ENCODE measurements around the gene ABCC6. TPM values are rescaled to one million over a fixed set of nuclear protein-coding genes. Genes with fewer than 3 reads are reported as not detected.

ABCC6 gene
- total RNA-seq, 1 experiment from 2014 or later = 2.7 TPM

DNA sequence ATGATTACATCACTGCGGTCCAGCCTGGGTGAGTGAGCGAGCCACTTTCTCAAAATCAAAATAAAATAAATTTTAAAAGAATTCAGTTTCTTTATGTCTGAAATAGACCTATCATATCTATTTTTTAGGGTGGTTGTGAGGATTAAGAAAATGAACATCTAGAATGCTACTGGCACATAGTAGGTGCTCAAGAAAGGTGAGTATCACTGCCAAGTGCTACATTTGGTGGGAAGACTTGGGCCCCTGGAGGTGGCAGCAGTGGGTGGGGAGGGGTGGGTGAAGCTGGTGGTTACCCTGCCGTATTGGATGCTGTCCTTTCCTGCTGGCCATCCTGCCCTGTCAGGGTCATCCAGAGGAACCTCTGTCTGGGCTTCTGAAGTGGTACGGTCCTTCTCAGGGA lies 50.3 kb downstream of the ABCC6 start (continued):
- TF ChIP-seq, protein P1, sequence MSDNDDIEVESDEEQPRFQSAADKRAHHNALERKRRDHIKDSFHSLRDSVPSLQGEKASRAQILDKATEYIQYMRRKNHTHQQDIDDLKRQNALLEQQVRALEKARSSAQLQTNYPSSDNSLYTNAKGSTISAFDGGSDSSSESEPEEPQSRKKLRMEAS (IDR thresholded peaks at IDR 0.05) = no peak
- TF ChIP-seq POLR2A (IDR thresholded peaks at IDR 0.05; ENCODE audit: borderline replicate concordance, extremely low read depth, insufficient read depth, insufficient read length) = no peak
- no peak for TF ChIP-seq ELF1 (IDR thresholded peaks at IDR 0.05; ENCODE audit: borderline replicate concordance, low read depth)
- TF ChIP-seq SIN3A (IDR thresholded peaks at IDR 0.05; ENCODE audit: low read depth) = no peak

DNA sequence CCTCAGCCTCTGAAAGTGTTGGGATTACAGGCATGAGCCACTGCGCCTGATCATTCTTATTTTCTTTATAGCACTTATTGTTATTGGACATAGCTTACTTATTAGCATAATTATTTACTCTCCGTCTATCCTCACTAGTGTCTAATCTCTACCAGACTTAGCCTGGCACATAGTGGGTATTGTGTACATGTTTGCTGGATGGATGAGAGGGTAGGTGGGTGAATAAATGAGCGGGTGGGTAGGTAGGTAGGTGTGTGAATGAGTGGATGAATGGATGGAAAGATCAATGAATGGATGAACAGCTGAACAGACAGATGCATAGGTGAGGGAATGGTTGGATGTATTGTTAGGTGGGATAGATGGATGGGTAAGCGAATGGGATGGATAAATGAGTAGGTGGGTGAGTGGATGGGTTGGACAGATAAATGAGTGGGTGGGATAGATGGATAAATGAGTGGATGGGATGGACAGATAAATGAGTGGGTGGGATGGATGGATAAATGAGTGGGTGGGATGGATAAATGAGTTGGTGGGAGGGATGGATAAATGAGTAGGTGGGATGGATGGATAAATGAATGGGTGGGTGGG lies 51.9 kb downstream of the ABCC6 start:
- Histone ChIP-seq H3K4me2 (ENCODE audit: low read length) (no peak overlapping the region), H3K27me3 (ENCODE audit: insufficient read depth, low read length) (no peaks in the 10 kb centered on the region), H3K9me2 (ENCODE audit: insufficient read depth) (no peaks in the 10 kb centered on the region), H3K36me3 (ENCODE audit: control insufficient read depth in 1 of 2, insufficient read depth in 2 of 2, low read length in 2 of 2) (no peaks in the 10 kb centered on the region), H3K4me1 (ENCODE audit: control insufficient read depth in 1 of 2, insufficient read depth in 2 of 2, low read length in 2 of 2) (no peaks in the 10 kb centered on the region), H3K9ac (ENCODE audit: low read length) (no peak overlapping the region), H4K20me1 (ENCODE audit: insufficient read depth) (no peaks in the 10 kb centered on the region), H3K27ac (ENCODE audit: low read depth, low read length) (no peak overlapping the region), H3K79me2 (ENCODE audit: insufficient read depth, low read length) (no peaks in the 10 kb centered on the region), H3K4me3 (replicated peaks in 1 of 2; ENCODE audit: low read depth in 1 of 2, low read length in 2 of 2) (no peak overlapping the region), H2AFZ (ENCODE audit: low read depth, low read length, poor library complexity, severe bottlenecking) (no peak overlapping the region), H3K9me3 (ENCODE audit: control insufficient read depth in 1 of 2, insufficient read depth in 1 of 2, low read depth in 1 of 2, low read length in 2 of 2) (peaks cover 0 to 5% of the 10 kb centered on the region in 2 experiments; a peak in 1 of 4 replicates)
- RAD21 ChIA-PET (ENCODE audit: low non-redundant PET in 1 of 2, low total read pairs in 2 of 2, uncharacterized antibody in 2 of 2, unreplicated experiment in 2 of 2) = no interaction called here
- TF ChIP-seq, protein P2, sequence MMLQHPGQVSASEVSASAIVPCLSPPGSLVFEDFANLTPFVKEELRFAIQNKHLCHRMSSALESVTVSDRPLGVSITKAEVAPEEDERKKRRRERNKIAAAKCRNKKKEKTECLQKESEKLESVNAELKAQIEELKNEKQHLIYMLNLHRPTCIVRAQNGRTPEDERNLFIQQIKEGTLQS (IDR thresholded peaks at IDR 0.05) = no peak
- TF ChIP-seq ZFX (IDR thresholded peaks at IDR 0.05) (no peak), ZNF274 (IDR thresholded peaks at IDR 0.05; ENCODE audit: low read depth, low read length) (no peak), POLR2AphosphoS5 (IDR thresholded peaks at IDR 0.05; ENCODE audit: low read depth, low read length) (no peak), POLR2A (IDR thresholded peaks at IDR 0.05; ENCODE audit: borderline replicate concordance, extremely low read depth, insufficient read depth, insufficient read length) (no peak), ELF1 (IDR thresholded peaks at IDR 0.05; ENCODE audit: borderline replicate concordance, low read depth) (no peak), JUND (IDR thresholded peaks at IDR 0.05) (no peak), CEBPB (IDR thresholded peaks at IDR 0.05; ENCODE audit: low read depth) (no peak), SIN3A (IDR thresholded peaks at IDR 0.05; ENCODE audit: low read depth) (no peak), YY1 (IDR thresholded peaks at IDR 0.05; ENCODE audit: extremely low read depth, insufficient replicate concordance, low read depth, low read length) (no peak), FOSL1 (IDR thresholded peaks at IDR 0.05; ENCODE audit: low read depth) (no peak), EZH2 (IDR thresholded peaks at IDR 0.05) (no peak), TCF7L2 (IDR thresholded peaks at IDR 0.05; ENCODE audit: borderline replicate concordance, extremely low read depth, insufficient read depth, insufficient read length) (no peak), EGR1 (IDR thresholded peaks at IDR 0.05; ENCODE audit: low read depth) (no peak), EZH2phosphoT487 (IDR thresholded peaks at IDR 0.05; ENCODE audit: borderline replicate concordance) (no peak)
- TF ChIP-seq, protein P1 (IDR thresholded peaks at IDR 0.05) = no peak
- TF ChIP-seq, protein P3, sequence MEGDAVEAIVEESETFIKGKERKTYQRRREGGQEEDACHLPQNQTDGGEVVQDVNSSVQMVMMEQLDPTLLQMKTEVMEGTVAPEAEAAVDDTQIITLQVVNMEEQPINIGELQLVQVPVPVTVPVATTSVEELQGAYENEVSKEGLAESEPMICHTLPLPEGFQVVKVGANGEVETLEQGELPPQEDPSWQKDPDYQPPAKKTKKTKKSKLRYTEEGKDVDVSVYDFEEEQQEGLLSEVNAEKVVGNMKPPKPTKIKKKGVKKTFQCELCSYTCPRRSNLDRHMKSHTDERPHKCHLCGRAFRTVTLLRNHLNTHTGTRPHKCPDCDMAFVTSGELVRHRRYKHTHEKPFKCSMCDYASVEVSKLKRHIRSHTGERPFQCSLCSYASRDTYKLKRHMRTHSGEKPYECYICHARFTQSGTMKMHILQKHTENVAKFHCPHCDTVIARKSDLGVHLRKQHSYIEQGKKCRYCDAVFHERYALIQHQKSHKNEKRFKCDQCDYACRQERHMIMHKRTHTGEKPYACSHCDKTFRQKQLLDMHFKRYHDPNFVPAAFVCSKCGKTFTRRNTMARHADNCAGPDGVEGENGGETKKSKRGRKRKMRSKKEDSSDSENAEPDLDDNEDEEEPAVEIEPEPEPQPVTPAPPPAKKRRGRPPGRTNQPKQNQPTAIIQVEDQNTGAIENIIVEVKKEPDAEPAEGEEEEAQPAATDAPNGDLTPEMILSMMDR (IDR thresholded peaks at IDR 0.05 in 2 of 3, conservative IDR thresholded peaks at IDR 0.05 in 1 of 3; ENCODE audit: borderline replicate concordance in 1 of 3, insufficient read depth in 1 of 3, low read depth in 2 of 3, low read length in 2 of 3) = no peak
- TF ChIP-seq, protein P4, sequence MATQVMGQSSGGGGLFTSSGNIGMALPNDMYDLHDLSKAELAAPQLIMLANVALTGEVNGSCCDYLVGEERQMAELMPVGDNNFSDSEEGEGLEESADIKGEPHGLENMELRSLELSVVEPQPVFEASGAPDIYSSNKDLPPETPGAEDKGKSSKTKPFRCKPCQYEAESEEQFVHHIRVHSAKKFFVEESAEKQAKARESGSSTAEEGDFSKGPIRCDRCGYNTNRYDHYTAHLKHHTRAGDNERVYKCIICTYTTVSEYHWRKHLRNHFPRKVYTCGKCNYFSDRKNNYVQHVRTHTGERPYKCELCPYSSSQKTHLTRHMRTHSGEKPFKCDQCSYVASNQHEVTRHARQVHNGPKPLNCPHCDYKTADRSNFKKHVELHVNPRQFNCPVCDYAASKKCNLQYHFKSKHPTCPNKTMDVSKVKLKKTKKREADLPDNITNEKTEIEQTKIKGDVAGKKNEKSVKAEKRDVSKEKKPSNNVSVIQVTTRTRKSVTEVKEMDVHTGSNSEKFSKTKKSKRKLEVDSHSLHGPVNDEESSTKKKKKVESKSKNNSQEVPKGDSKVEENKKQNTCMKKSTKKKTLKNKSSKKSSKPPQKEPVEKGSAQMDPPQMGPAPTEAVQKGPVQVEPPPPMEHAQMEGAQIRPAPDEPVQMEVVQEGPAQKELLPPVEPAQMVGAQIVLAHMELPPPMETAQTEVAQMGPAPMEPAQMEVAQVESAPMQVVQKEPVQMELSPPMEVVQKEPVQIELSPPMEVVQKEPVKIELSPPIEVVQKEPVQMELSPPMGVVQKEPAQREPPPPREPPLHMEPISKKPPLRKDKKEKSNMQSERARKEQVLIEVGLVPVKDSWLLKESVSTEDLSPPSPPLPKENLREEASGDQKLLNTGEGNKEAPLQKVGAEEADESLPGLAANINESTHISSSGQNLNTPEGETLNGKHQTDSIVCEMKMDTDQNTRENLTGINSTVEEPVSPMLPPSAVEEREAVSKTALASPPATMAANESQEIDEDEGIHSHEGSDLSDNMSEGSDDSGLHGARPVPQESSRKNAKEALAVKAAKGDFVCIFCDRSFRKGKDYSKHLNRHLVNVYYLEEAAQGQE (IDR thresholded peaks at IDR 0.05; ENCODE audit: low read depth) = no peak
- CTCF ChIA-PET = interaction anchor here (1.0 kb wide), 1 partner anchor 16 kb away, joined by 3 read pairs; no protein-coding TSS in a partner anchor
- POLR2A ChIA-PET = no interaction called here
- no TSS peak for BruUV-seq (replicated peaks)
- DNase-seq (ENCODE audit: low read depth, low spot score) = no peak
- intact Hi-C loops (cut with micrococcal nuclease) = no loop called here
- no peak for ATAC-seq

Measured in HCT116 (cell line).